Peyer's patch (tissue), 4 donors: ENCODE measurements around the gene PLCB2. TPM values are rescaled to one million over a fixed set of nuclear protein-coding genes. Genes with fewer than 3 reads are reported as not detected.

Experiments
- DNase-seq, 3 donors: peaks; one replicate each; pipeline ENCODE4 v3.0.0-alpha.2; 2017 to 2019
- H3K27ac ChIP-seq, 4 donors: fragments of 200-600 bp; sonication (generic); one replicate each; pipeline ENCODE4 v1.5.1; 2016 to 2019
- H3K27me3 ChIP-seq, 2 donors: fragments of 200-600 bp; sonication (generic); one replicate each; pipeline ENCODE4 v1.5.1; 2019
- H3K36me3 ChIP-seq, 3 donors: fragments of 200-600 bp; sonication (generic); one replicate each; pipeline ENCODE4 v1.5.1; 2016 to 2019
- H3K4me1 ChIP-seq, 4 donors: fragments of 200-600 bp; sonication (generic); one replicate each; pipeline ENCODE4 v1.5.1; 2016 to 2019
- H3K4me3 ChIP-seq, 4 donors: fragments of 200-600 bp; sonication (generic); 1 replicate in 3 of 4; 2 replicates in 1 of 4; pipeline ENCODE4 v1.5.1; 2016 to 2019; ENCODE audit warnings: mild to moderate bottlenecking in 1 of 4
- H3K9me3 ChIP-seq, 4 donors: fragments of 200-600 bp; sonication (generic); one replicate each; pipeline ENCODE4 v1.5.1; 2016 to 2019; ENCODE audit warnings: mild to moderate bottlenecking in 1 of 4
- POLR2A ChIP-seq, 2 donors: fragments of 450-650 bp; IDR thresholded peaks; one replicate each; pipeline ENCODE4 v1.5.1; 2017; ENCODE audit warnings: antibody characterized with exemption in 2 of 2, mild to moderate bottlenecking in 2 of 2, moderate library complexity in 2 of 2
- total RNA-seq, 4 donors: library from RNA; depleted of rRNA; stranded (reverse); fragments of >200 nt; gene quantifications; one replicate each; pipeline ENCODE4 v1.1.0, GENCODE V29; 2016
- TF ChIP-seq, protein P1 (sequence below), 6 experiments: fragments of 450-650 bp in 4 of 6; fragments of 200-600 bp in 2 of 6; sonication (generic) in 1 of 6; IDR thresholded peaks; one replicate each; pipeline ENCODE4 v1.5.1; 2017 to 2019; ENCODE audit warnings: antibody characterized with exemption in 6 of 6, mild to moderate bottlenecking in 3 of 6, moderate library complexity in 1 of 6

The PLCB2 gene
- total RNA-seq, 4 donors from 2014 or later = 12.3 to 101 (median 15.7) TPM

DNA sequence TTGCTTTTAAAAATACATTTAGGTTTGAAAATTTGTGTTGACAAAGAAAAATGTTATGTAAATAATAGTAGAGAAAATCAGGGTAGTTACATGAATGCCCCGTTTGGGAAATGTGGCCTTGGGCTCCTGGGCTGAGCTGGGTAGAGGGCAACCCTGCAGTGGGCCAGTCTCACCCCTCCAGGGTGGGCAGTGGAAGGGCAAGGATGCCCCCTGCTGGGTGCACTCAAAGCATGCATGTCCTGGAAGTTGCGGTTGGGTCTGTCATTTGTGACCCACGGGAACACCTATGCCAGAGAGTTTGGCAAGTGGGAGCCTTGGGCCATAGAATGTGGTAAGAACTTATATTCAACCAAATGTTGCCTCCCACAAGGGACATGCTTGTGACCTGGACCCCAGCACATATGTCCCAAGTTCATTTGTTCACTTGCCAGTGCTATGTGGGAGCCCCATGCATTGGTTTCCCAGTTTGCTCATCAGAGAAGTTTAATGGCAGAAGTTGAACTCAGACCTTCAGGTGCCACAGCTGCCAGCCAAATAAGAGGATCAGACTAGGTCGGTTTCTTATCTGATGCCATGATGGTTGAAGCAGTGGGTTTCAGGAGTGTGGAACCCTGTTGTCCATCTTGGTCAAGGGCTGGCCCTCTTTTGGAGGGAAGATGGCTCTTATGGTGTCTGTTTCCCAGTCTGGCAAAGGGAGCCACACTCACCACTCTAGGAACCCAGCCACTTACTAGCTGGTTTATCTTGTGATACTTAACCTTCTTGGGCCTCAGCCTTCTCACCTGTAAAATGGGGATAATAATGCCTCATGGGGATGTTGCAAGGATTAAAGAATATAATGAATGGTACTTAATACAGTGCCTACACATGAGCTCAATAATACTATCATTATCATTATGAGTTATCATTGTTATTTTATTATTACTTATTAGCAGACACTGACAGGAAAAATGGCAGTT is 2.5 kb upstream of the PLCB2 start:
- Histone ChIP-seq H3K4me3 (no peak overlapping the region), H3K4me1 (peaks cover 0 to 19% (median 9%) of the 10 kb centered on the region in 4 donors), H3K36me3 (no peaks in the 10 kb centered on the region), H3K9me3 (no peaks in the 10 kb centered on the region), H3K27me3 (no peaks in the 10 kb centered on the region), H3K27ac (no peak overlapping the region)
- TF ChIP-seq, protein P1, sequence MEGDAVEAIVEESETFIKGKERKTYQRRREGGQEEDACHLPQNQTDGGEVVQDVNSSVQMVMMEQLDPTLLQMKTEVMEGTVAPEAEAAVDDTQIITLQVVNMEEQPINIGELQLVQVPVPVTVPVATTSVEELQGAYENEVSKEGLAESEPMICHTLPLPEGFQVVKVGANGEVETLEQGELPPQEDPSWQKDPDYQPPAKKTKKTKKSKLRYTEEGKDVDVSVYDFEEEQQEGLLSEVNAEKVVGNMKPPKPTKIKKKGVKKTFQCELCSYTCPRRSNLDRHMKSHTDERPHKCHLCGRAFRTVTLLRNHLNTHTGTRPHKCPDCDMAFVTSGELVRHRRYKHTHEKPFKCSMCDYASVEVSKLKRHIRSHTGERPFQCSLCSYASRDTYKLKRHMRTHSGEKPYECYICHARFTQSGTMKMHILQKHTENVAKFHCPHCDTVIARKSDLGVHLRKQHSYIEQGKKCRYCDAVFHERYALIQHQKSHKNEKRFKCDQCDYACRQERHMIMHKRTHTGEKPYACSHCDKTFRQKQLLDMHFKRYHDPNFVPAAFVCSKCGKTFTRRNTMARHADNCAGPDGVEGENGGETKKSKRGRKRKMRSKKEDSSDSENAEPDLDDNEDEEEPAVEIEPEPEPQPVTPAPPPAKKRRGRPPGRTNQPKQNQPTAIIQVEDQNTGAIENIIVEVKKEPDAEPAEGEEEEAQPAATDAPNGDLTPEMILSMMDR (IDR thresholded peaks at IDR 0.05) = peak; percentile 62 to 72 (median 66)
- TF ChIP-seq POLR2A (IDR thresholded peaks at IDR 0.05) = no peak
- peak; percentile 62 to 75 (median 68) for DNase-seq

DNA sequence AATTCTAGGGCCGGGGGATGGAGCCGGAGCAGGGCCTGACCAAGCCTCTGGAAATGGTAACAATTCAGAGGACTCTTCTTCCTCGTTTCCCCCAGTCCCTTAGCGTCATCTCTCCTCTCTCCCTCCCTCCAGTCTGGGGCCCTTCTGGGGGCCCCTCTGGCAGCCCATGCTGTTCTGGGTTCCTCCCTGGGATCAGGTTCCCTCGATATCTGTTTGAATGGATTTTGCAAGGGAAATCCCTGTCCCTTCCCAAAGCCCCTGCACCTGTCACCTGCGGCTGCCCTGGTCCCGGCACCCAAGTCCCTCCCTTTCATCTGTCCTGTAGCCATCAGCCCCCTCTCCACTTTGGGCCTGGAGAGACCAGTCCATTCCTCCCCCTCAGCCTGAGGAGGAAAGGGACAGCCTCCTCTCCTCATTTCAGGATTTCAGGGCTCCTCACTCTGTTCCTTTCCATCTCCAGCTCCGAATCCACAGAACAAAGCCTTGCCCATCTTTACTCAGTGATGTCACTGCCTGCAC is 1.7 kb upstream of the PLCB2 start:
- no peak for TF ChIP-seq POLR2A (IDR thresholded peaks at IDR 0.05)
- TF ChIP-seq, protein P1 (IDR thresholded peaks at IDR 0.05) = no peak
- Histone ChIP-seq H3K9me3 (no peaks in the 10 kb centered on the region), H3K4me1 (peaks cover 0 to 17% (median 9%) of the 10 kb centered on the region in 4 donors), H3K27ac (peak overlapping the region in 2 of 4 donors; percentile 83 to 92), H3K36me3 (no peaks in the 10 kb centered on the region), H3K4me3 (no peak overlapping the region), H3K27me3 (no peaks in the 10 kb centered on the region)
- DNase-seq = peak in 1 of 3 donors; percentile 34

DNA sequence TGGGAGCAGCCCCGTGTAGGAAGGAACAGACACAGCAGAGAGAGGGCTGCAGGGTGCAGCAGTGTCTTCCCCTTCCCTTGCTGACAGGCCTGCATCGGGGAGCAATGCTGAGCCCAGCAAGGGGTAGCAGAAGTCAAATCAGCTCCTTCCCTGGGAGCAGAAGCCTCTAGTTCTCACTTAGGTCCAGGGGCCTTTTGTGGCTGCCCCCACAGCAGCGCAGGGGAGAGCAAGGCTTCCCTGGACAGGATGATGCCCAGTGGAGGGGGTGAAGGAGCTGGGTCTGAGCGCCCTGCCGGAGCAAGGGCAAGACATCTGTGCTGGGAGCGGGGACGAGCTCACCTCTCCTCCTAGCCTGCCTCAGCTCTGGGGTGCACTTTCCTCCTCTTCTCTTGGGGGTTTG is 827 bp downstream of the PLCB2 start:
- Histone ChIP-seq H3K9me3 (no peaks in the 10 kb centered on the region), H3K4me1 (peaks cover 0 to 12% (median 7%) of the 10 kb centered on the region in 4 donors), H3K27me3 (no peaks in the 10 kb centered on the region), H3K36me3 (no peaks in the 10 kb centered on the region), H3K4me3 (peak overlapping the region; percentile 36 to 58 (median 50)), H3K27ac (peak overlapping the region; percentile 83 to 92 (median 86))
- TF ChIP-seq POLR2A (IDR thresholded peaks at IDR 0.05) = no peak
- TF ChIP-seq, protein P1 (IDR thresholded peaks at IDR 0.05) = no peak
- DNase-seq = peak in 1 of 3 donors; percentile 35

DNA sequence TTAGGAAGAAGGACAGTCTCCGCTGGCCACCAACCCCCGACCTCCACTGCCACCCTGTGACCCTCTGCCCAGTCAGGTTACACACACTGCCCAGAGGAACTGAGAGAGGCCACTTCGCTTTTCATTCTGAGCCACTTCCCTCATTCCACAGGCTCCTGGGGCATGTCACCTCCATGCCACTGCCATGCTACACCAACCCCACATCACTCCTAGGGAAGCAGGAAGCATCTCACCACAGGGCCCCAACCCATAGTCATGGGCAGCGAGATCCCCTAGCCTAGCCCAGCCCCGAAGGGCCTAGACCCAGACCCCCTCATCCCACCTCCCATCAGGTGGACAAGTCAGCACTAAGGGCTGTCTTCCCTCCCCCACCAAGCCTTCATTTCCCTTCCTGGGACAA is 1.4 kb downstream of the PLCB2 start:
- Histone ChIP-seq H3K4me3 (peak overlapping the region; percentile 36 to 58 (median 50)), H3K27ac (peak overlapping the region in 3 of 4 donors; percentile 83 to 92 (median 86))

DNA sequence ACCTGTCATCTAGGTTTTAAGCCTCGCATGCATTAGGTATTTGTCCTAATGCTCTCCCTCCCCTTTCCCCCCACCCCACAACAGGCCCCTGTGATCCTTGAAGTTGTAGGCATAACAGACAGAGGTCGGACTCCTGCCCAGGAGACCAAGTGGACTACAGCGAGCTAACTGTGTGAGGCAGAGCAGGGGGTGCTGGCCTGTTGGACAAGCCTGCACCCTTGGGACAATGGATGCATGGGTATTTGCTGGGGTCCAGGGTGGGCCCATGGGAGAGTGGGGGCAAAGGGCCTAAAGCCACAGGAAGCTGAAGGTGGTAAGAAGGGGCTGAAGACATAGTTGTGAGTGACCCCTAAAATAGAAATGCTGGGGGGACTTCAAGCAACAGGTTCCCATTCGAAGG is 2.5 kb downstream of the PLCB2 start:
- Histone ChIP-seq H3K9me3 (no peaks in the 10 kb centered on the region), H3K4me1 (peaks cover 0 to 12% (median 7%) of the 10 kb centered on the region in 4 donors), H3K36me3 (no peaks in the 10 kb centered on the region), H3K27me3 (no peaks in the 10 kb centered on the region), H3K4me3 (no peak overlapping the region), H3K27ac (no peak overlapping the region)
- TF ChIP-seq POLR2A (IDR thresholded peaks at IDR 0.05) = no peak
- TF ChIP-seq, protein P1 (IDR thresholded peaks at IDR 0.05) = no peak
- no peak for DNase-seq

More for the DNA sequence above, 1.4 kb downstream of the PLCB2 start:
- TF ChIP-seq, protein P1 (IDR thresholded peaks at IDR 0.05) = no peak
- TF ChIP-seq POLR2A (IDR thresholded peaks at IDR 0.05) = no peak
- Histone ChIP-seq H3K36me3 (no peaks in the 10 kb centered on the region), H3K27me3 (no peaks in the 10 kb centered on the region), H3K4me1 (peaks cover 0 to 12% (median 7%) of the 10 kb centered on the region in 4 donors), H3K9me3 (no peaks in the 10 kb centered on the region)
- no peak for DNase-seq
